ENCODE measurements around the gene WFDC12.

DNA sequence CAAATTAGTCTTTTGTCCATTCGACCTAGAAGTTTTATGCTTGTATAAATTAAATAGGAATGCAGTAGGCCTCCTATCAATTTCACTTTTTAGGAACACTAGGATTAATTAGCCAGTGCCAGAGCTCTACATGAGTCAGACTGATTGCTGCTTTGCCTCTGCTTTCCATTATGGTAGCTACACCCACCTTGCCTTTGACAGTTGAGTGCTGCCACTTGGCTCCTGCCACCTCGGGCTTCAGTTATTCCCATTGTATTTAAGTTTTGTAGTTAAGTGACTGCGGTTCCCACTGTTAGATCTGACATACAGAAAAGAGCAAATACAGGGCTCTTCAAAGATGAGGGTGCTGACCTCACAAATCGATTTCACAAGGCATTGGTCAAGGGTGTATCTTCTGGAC lies 16.6 kb upstream of the WFDC12 start:
- TF ChIP-seq, protein P1, sequence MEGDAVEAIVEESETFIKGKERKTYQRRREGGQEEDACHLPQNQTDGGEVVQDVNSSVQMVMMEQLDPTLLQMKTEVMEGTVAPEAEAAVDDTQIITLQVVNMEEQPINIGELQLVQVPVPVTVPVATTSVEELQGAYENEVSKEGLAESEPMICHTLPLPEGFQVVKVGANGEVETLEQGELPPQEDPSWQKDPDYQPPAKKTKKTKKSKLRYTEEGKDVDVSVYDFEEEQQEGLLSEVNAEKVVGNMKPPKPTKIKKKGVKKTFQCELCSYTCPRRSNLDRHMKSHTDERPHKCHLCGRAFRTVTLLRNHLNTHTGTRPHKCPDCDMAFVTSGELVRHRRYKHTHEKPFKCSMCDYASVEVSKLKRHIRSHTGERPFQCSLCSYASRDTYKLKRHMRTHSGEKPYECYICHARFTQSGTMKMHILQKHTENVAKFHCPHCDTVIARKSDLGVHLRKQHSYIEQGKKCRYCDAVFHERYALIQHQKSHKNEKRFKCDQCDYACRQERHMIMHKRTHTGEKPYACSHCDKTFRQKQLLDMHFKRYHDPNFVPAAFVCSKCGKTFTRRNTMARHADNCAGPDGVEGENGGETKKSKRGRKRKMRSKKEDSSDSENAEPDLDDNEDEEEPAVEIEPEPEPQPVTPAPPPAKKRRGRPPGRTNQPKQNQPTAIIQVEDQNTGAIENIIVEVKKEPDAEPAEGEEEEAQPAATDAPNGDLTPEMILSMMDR (IDR thresholded peaks at IDR 0.05; ENCODE audit: low read depth, low read length): no peak
- no peak for TF ChIP-seq POLR2A (IDR thresholded peaks at IDR 0.05; ENCODE audit: extremely low read depth, insufficient read length)
